ENCODE results near the gene MAEL. TPM values are rescaled to one million over a fixed set of nuclear protein-coding genes. Genes with fewer than 3 reads are reported as not detected.

The MAEL gene
- total RNA-seq, 1 donor from 2014 or later, result 0.33 TPM

DNA sequence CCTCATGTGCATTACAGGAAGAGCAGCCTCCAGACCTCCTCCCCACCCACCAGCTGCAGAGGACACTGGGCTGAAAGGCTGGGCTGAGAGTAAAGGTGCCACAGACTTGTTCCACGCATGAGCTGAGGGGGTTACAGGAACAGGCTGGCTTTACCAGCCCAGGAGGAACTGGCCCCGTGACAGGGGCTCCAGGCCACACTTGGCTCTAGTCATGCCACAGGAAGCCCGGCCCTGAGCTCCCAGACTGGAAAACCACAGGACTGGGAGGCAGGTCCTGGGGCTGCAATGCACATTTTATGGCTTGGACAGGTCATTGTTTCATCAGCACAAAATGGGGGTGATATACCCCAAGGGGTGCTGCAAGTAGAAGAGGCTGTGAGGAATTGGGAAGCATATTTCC lies 65.5 kb downstream of the MAEL start:
- TF ChIP-seq, protein P1, sequence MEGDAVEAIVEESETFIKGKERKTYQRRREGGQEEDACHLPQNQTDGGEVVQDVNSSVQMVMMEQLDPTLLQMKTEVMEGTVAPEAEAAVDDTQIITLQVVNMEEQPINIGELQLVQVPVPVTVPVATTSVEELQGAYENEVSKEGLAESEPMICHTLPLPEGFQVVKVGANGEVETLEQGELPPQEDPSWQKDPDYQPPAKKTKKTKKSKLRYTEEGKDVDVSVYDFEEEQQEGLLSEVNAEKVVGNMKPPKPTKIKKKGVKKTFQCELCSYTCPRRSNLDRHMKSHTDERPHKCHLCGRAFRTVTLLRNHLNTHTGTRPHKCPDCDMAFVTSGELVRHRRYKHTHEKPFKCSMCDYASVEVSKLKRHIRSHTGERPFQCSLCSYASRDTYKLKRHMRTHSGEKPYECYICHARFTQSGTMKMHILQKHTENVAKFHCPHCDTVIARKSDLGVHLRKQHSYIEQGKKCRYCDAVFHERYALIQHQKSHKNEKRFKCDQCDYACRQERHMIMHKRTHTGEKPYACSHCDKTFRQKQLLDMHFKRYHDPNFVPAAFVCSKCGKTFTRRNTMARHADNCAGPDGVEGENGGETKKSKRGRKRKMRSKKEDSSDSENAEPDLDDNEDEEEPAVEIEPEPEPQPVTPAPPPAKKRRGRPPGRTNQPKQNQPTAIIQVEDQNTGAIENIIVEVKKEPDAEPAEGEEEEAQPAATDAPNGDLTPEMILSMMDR (IDR thresholded peaks at IDR 0.05; ENCODE audit: insufficient read depth, low read length, poor library complexity, severe bottlenecking), result no peak
- no peaks in the 10 kb centered on the region for H3K36me3 ChIP-seq (ENCODE audit: control insufficient read depth, insufficient read depth, low read length)
- no peak overlapping the region for H3K4me3 ChIP-seq (ENCODE audit: low read depth, low read length)
- no peak for DNase-seq (ENCODE audit: low read depth)
- no peaks in the 10 kb centered on the region for H3K27me3 ChIP-seq (ENCODE audit: control insufficient read depth, insufficient read depth, low read length)

DNA sequence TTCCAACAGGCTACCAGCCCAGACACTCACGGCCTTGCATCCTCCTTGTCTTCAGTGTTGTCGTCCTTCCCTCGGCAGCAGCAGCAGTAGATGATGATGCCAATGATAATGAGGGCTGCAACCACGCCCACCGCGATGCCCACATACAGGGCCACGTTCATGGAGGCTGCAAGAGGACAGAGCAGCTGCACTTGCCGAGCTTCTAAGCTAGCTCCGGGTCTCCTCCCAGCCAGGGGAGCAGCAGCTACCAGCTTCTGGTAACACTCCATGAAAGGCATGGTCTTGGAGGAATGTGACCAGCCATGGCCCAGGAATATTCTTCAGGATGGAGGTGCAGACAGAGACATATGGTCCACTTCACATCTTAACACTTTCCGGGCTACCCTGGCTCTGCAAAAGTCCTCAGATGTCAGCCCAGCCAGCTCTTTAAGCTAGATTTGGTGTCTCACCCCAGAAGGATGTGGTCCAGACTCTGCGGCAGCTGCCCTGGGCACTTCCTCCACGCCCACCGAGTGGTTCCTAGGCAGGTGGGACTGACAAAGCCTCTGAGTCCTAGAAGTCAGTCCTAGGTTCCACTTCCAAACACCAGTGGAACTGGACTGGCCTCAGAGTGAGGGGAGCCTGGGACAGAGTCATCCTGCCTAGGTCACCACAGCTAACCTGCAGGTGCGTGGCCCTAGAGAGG lies 66.0 kb downstream of the MAEL start:
- H3K36me3 ChIP-seq (ENCODE audit: control insufficient read depth, insufficient read depth, low read length), result no peaks in the 10 kb centered on the region
- H3K4me3 ChIP-seq (ENCODE audit: low read depth, low read length), result no peak overlapping the region
- TF ChIP-seq, protein P1 (IDR thresholded peaks at IDR 0.05; ENCODE audit: insufficient read depth, low read length, poor library complexity, severe bottlenecking), result no peak
- H3K27me3 ChIP-seq (ENCODE audit: control insufficient read depth, insufficient read depth, low read length), result no peaks in the 10 kb centered on the region
- no peak for DNase-seq (ENCODE audit: low read depth)

DNA sequence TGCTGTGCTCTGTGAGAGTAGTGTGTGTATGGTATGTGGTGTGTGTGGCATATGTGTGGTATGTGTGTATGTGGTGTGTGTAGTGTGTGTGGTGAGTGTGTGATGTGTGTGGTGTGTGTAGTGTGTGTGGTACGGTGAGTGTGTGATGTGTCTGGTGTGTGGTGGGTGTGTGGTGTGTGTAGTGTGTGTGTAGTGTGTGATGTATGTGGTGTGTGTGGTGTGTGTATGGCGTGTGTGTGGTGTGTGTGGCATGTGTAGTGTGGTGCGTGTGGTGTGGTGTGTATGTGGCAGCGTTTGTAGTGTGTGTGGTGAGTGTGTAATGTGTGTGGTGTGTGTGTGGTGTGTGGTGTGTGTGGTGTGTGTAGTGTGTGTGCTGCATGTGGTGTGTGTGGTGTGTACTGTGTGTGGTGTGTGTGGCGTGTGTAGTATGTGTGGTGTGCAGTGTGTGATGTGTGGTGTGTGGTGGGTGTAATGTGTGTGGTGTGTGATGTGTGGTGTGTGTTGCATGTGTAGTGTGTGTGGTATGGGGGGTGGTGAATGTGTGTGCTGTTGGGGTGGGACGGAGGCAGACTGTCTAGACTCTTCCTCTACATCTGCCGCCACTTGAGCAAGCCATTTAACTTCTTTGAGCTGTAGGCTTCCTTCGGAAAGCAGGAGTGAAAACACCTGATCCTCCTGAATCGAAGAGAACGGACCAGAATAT lies 67.6 kb downstream of the MAEL start:
- DNase-seq (ENCODE audit: low read depth), result no peak
- H3K4me3 ChIP-seq (ENCODE audit: low read depth, low read length), result no peak overlapping the region
- H3K36me3 ChIP-seq (ENCODE audit: control insufficient read depth, insufficient read depth, low read length), result no peaks in the 10 kb centered on the region
- TF ChIP-seq, protein P1 (IDR thresholded peaks at IDR 0.05; ENCODE audit: insufficient read depth, low read length, poor library complexity, severe bottlenecking), result no peak
- H3K27me3 ChIP-seq (ENCODE audit: control insufficient read depth, insufficient read depth, low read length), result no peaks in the 10 kb centered on the region

DNA sequence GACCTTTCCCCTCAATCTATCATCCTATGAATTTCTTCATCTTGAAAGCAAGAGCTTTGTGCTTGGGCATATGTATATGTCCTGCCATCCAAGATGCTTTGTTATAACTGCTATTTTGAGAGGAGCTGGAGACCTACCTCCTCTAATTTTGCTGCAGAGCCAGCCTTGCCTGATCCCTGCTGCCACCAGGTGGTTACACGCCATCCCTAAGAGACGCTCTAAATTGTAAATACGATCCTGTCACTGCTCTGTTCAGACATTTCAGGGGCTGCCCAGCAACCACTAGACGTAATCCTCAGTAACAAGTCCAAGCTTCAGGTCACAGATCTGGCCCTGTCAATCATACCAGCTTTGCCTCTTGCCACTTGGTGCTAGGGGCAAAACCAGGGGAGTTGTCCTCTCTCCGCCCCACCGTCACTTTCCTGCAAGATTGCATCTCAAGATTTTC lies 68.2 kb downstream of the MAEL start:
- TF ChIP-seq, protein P1 (IDR thresholded peaks at IDR 0.05; ENCODE audit: insufficient read depth, low read length, poor library complexity, severe bottlenecking), result peak; percentile 86
- Histone ChIP-seq H3K27me3 (ENCODE audit: control insufficient read depth, insufficient read depth, low read length) (no peaks in the 10 kb centered on the region), H3K36me3 (ENCODE audit: control insufficient read depth, insufficient read depth, low read length) (no peaks in the 10 kb centered on the region), H3K4me3 (ENCODE audit: low read depth, low read length) (no peak overlapping the region)
- DNase-seq (ENCODE audit: low read depth), result no peak

DNA sequence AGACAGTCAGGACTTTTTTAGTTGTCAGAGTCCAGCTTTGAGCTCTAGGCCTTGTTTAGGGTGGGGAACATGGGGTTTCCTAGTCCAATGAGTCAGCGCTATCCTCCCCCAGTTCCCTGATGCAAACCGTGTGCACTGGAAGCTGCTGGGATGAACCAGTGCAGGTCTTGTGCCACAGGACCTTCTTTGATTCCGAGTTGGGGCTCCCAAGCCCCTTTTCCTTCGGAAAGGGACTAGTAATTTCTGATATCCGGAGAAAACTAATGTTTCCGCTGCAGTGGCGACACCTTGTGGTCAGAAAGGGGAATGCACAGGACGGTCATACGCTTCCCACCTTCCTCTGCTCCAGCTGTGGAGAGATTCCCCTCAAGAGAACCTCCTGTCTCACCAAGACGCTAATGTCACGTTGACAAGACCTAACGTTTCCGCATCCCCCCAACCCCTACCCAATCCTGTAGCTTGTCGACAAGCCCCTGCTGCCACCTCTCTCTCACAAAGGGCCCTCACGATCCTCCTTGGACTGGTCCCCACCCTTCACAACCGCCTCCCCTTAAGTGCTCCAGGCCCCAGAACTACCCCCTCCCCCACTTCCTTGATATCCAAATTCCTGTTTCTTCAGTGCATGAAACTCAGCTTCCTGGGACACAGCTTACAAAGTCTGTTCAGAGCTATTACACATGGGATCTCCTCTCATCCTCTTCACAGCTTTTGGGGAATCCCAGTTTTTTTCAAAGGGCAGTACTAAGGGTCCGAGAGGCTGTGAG lies 70.1 kb downstream of the MAEL start:
- DNase-seq (ENCODE audit: low read depth), result no peak
- Histone ChIP-seq H3K27me3 (ENCODE audit: control insufficient read depth, insufficient read depth, low read length) (no peaks in the 10 kb centered on the region), H3K36me3 (ENCODE audit: control insufficient read depth, insufficient read depth, low read length) (no peaks in the 10 kb centered on the region), H3K4me3 (ENCODE audit: low read depth, low read length) (no peak overlapping the region)
- TF ChIP-seq, protein P1 (IDR thresholded peaks at IDR 0.05; ENCODE audit: insufficient read depth, low read length, poor library complexity, severe bottlenecking), result peak; percentile 92

All from kidney epithelial cell (primary cell).